ENCODE results near the gene RBM15.

- peak in 1 of 2 donors; percentile 82 for TF ChIP-seq POLR2A (IDR thresholded peaks at IDR 0.05)
- peak in 1 of 3 donors; percentile 42 for TF ChIP-seq CTCF (IDR thresholded peaks at IDR 0.05)
Measured at GRCh38 chr1:110339407-110340206, 430 bp downstream of the RBM15 start.
